Measurements from ENCODE around the gene DMPK.

Gene DMPK

GRCh38 chr19:45762870-45763631 is 19.2 kb downstream of the DMPK start:
- CTCF ChIA-PET = interaction anchor here (0.8 kb wide), 1 partner anchor 9 kb away, joined by 3 read pairs; no protein-coding TSS in a partner anchor
- TF ChIP-seq TARDBP (IDR thresholded peaks at IDR 0.05) (no peak), FOXM1 (IDR thresholded peaks at IDR 0.05; ENCODE audit: borderline replicate concordance) (no peak), FOXK2 (IDR thresholded peaks at IDR 0.05) (no peak), SUZ12 (IDR thresholded peaks at IDR 0.05) (no peak), ZNF384 (IDR thresholded peaks at IDR 0.05) (no peak), BHLHE40 (IDR thresholded peaks at IDR 0.05; ENCODE audit: borderline replicate concordance) (no peak), LEF1 (IDR thresholded peaks at IDR 0.05; ENCODE audit: borderline replicate concordance) (no peak), L3MBTL2 (conservative IDR thresholded peaks at IDR 0.05) (no peak), FOXA1 (IDR thresholded peaks at IDR 0.05) (no peak), ELF4 (IDR thresholded peaks at IDR 0.05) (no peak), CTBP1 (IDR thresholded peaks at IDR 0.05; ENCODE audit: borderline replicate concordance) (no peak), PKNOX1 (IDR thresholded peaks at IDR 0.05) (no peak), SP1 (IDR thresholded peaks at IDR 0.05) (no peak), ARNT (IDR thresholded peaks at IDR 0.05) (no peak), HDGF (IDR thresholded peaks at IDR 0.05; ENCODE audit: borderline replicate concordance) (no peak)
- POLR2A ChIA-PET = no interaction called here

GRCh38 chr19:45761714-45762113 is 20.6 kb downstream of the DMPK start:
- ChIA-PET CTCF (no interaction called here), POLR2A (no interaction called here)
- TF ChIP-seq ELF4 (IDR thresholded peaks at IDR 0.05) = no peak
- TF ChIP-seq LEF1 (IDR thresholded peaks at IDR 0.05; ENCODE audit: borderline replicate concordance) = no peak
- TF ChIP-seq TARDBP (IDR thresholded peaks at IDR 0.05) = no peak
- TF ChIP-seq NFRKB (IDR thresholded peaks at IDR 0.05) = no peak
- no peak for TF ChIP-seq SUZ12 (IDR thresholded peaks at IDR 0.05)
- TF ChIP-seq HDGF (IDR thresholded peaks at IDR 0.05; ENCODE audit: borderline replicate concordance) = no peak
- no peak for TF ChIP-seq BHLHE40 (IDR thresholded peaks at IDR 0.05; ENCODE audit: borderline replicate concordance)
- TF ChIP-seq FOXM1 (IDR thresholded peaks at IDR 0.05; ENCODE audit: borderline replicate concordance) = no peak
- no peak for TF ChIP-seq ARNT (IDR thresholded peaks at IDR 0.05)
- no peak for TF ChIP-seq L3MBTL2 (conservative IDR thresholded peaks at IDR 0.05)
- TF ChIP-seq ZNF384 (IDR thresholded peaks at IDR 0.05) = no peak
- TF ChIP-seq FOXK2 (IDR thresholded peaks at IDR 0.05) = no peak
- TF ChIP-seq PKNOX1 (IDR thresholded peaks at IDR 0.05) = no peak
- TF ChIP-seq FOXA1 (IDR thresholded peaks at IDR 0.05) = no peak
- TF ChIP-seq CTBP1 (IDR thresholded peaks at IDR 0.05; ENCODE audit: borderline replicate concordance) = no peak
- no peak for TF ChIP-seq SP1 (IDR thresholded peaks at IDR 0.05)
- DNase-seq (ENCODE audit: extremely low spot score) = no peak

More at GRCh38 chr19:45762870-45763631, 19.2 kb downstream of the DMPK start:
- no peak for DNase-seq (ENCODE audit: extremely low spot score)

- POLR2A ChIA-PET = interaction anchor here (1.5 kb wide), 1 partner anchor 10 kb away, joined by 6 read pairs; the partner anchor contains the start of gene SIX5
- no peak for DNase-seq (ENCODE audit: extremely low spot score)
- CTCF ChIA-PET = interaction anchor here (0.7 kb wide), 1 partner anchor 38 kb away, joined by 3 read pairs; no protein-coding TSS in a partner anchor
- TF ChIP-seq TARDBP (IDR thresholded peaks at IDR 0.05) (no peak), PKNOX1 (IDR thresholded peaks at IDR 0.05) (no peak), L3MBTL2 (conservative IDR thresholded peaks at IDR 0.05) (no peak), ARNT (IDR thresholded peaks at IDR 0.05) (no peak), LEF1 (IDR thresholded peaks at IDR 0.05; ENCODE audit: borderline replicate concordance) (no peak), BHLHE40 (IDR thresholded peaks at IDR 0.05; ENCODE audit: borderline replicate concordance) (no peak), FOXK2 (IDR thresholded peaks at IDR 0.05) (no peak), SP1 (IDR thresholded peaks at IDR 0.05) (no peak), HDGF (IDR thresholded peaks at IDR 0.05; ENCODE audit: borderline replicate concordance) (no peak), FOXA1 (IDR thresholded peaks at IDR 0.05) (no peak), FOXM1 (IDR thresholded peaks at IDR 0.05; ENCODE audit: borderline replicate concordance) (no peak)
Measured at GRCh38 chr19:45758921-45759320, 23.4 kb downstream of the DMPK start.

DNA sequence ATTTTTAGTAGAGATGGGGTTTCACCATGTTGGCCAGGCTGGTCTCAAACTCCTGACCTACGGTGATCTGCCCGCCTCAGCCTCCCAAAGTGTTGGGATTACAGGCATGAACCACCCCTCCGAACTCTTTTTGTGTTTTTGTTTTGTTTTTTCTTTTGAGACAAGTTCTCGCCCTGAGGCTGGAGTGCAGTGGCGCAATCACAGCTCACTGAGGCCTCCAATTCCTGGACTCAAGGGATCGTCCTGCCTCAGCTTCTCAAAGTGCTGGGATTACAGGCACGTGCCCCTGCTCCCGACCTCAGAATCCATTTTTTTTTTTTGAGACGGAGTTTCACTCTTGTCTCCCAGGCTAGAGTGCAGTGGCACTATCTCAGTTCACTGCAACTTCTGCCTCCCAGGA is 24.6 kb downstream of the DMPK start:
- DNase-seq (ENCODE audit: extremely low spot score) = no peak
- POLR2A ChIA-PET = interaction anchor here (0.6 to 1.9 kb wide), 4 partner anchors 10 to 296 kb away, joined by 3 to 7 read pairs (median 4); partner anchors contain the start of genes QPCTL and SNRPD2
- CTCF ChIA-PET = interaction anchor here (0.6 to 0.7 kb wide), 2 partner anchors 77 to 271 kb away, joined by 4 to 5 read pairs; no protein-coding TSS in a partner anchor

DNA sequence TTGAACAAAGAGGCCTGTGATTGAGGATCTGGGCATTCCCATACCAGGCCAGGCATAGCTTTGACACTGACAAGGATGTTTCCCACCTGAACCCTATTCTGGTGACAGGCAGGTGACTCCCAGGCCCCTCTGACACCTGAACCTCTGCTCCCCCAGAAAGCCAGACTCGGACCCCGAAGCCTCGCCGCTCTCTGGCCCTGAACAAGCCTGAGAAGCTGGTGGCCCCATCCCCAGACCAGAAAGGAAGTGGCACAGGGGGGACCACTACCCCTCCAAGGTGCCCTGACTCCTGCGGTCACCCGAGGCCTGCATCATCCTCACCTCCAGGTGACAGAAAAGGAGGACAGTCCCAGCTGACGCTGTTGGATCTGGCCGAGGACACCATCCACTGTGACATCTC is 28.0 kb downstream of the DMPK start:
- DNase-seq (ENCODE audit: extremely low spot score) = no peak
- no peak for TF ChIP-seq NFRKB (IDR thresholded peaks at IDR 0.05)
- TF ChIP-seq L3MBTL2 (conservative IDR thresholded peaks at IDR 0.05) = no peak
- TF ChIP-seq BHLHE40 (IDR thresholded peaks at IDR 0.05; ENCODE audit: borderline replicate concordance) = no peak
- no peak for TF ChIP-seq FOXM1 (IDR thresholded peaks at IDR 0.05; ENCODE audit: borderline replicate concordance)
- TF ChIP-seq PKNOX1 (IDR thresholded peaks at IDR 0.05) = no peak
- no peak for TF ChIP-seq FOXK2 (IDR thresholded peaks at IDR 0.05)
- no peak for TF ChIP-seq LEF1 (IDR thresholded peaks at IDR 0.05; ENCODE audit: borderline replicate concordance)
- no peak for TF ChIP-seq FOXA1 (IDR thresholded peaks at IDR 0.05)
- TF ChIP-seq CTBP1 (IDR thresholded peaks at IDR 0.05; ENCODE audit: borderline replicate concordance) = no peak
- no peak for TF ChIP-seq ARNT (IDR thresholded peaks at IDR 0.05)
- ChIA-PET CTCF (interaction anchor here (0.6 to 0.8 kb wide), 2 partner anchors 16 to 19 kb away, joined by 3 read pairs; no protein-coding TSS in a partner anchor), POLR2A (interaction anchor here (0.5 to 2.1 kb wide), 3 partner anchors 15 to 732 kb away, joined by 3 to 8 read pairs (median 3); partner anchors contain the start of genes QPCTL, SIX5 and SNRPD2)

More for the DNA sequence above, 24.6 kb downstream of the DMPK start:
- TF ChIP-seq SP1 (IDR thresholded peaks at IDR 0.05) = no peak

Measured in HEK293T (cell line).